Skin of body (tissue), 2 donors: ENCODE results near the gene MAPK6. TPM values are rescaled to one million over a fixed set of nuclear protein-coding genes. Genes with fewer than 3 reads are reported as not detected.
"Not testable (repeated sequence)": the region's sequence is repeated elsewhere in the genome, so short reads cannot be mapped to it uniquely, and the experiment has no call there.

ENCODE experiments used
- DNase-seq: peaks from one replicate; lab custom pipeline; 2025; lab: John Stamatoyannopoulos, UW
- total RNA-seq: library from RNA; depleted of rRNA; stranded (reverse); fragments of >200 nt; gene quantifications from one replicate; pipeline ENCODE4 v1.2.3, GENCODE V29; 2014

The MAPK6 gene
- total RNA-seq, 1 donor from 2014 or later: 36.4 TPM

GRCh38 chr15:52080031-52080430, 61.0 kb downstream of the MAPK6 start:
- no peak for DNase-seq

GRCh38 chr15:52080706-52081392, 61.8 kb downstream of the MAPK6 start:
- no peak for DNase-seq

DNA sequence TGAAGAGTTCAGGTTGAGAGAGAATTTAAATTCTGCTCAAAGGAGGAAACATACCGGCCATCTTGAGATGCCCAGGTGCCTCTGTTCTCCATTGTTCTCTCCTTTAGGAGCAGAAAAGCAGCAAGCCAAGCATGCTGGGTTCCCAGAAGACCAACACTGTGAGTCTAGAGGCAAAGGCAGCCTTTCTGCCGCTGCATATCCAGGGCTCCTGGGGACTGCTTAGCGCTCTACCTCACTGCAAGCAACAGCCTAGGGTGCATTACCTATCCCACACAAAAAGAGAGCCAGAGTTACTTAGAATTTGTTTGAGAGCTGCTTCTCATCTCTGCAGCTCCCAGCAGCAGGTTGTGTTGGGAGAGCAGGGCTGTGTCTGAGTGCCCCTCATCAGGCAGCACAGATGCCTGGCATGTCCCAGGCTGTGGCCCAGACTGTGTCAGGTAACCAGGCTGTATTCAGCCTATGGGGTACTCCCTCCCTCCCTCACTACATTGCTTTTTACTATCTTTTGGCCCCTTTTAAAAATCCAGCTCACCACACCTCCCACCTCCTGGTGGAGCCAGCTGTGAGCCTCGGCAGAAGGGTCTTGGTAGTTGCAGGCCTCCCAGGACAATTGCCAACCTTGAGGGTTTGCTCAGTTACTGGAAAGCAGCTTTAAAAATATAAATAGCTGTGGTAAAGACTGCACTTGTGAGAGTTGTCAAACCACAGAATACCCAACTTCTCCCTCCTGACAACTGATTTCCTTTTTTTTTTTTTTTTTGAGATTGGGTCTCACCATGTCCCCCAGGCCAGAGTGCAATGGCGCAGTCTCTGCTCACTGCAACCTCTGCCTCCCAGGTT, 63.4 kb downstream of the MAPK6 start:
- no peak for DNase-seq

- DNase-seq: not testable (repeated sequence)
Observed at GRCh38 chr15:52083037-52083359, 64.0 kb downstream of the MAPK6 start.

DNA sequence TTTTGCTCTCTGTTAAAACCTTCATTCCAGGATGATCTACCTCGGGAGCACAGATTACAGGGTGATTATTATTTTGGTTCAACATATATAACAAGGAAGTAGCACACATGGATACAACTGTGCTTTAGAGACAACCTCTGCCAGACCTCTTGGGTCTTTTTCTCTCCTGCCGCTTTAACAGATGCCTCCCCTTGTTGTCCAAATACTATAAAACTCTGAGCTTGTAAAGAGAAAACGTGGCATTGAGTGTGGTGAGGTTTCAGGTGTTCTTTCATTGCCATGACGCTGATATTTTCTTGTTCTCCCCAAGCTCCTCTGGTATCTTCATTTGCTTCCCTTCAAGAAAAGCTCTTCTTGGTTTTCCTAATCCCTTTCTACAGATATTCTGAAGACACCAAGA, 64.6 kb downstream of the MAPK6 start:
- DNase-seq: no peak

GRCh38 chr15:52085299-52085698, 66.3 kb downstream of the MAPK6 start:
- no peak for DNase-seq

GRCh38 chr15:52086011-52086786, 67.2 kb downstream of the MAPK6 start:
- no peak for DNase-seq

DNA sequence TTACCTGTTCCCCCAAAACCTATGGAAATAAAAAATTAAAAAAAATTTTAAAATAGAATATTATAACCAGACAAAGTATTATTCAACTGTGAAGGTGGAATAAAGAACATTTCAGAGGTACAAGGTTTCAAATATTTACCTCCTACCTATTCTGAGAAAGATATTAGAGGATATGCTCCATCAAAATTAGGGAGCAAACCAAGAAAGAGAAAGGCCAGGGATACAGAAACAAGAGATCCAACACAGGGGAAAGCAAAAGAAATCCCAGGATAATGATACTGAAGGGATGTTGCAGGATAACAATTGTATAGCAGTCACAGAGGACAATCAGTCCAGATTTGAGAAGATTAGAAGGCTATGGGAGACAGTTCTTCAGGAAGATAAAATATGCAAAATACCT, 71.2 kb downstream of the MAPK6 start:
- DNase-seq: no peak

- no peak for DNase-seq
Observed at GRCh38 chr15:52093167-52093538, 74.1 kb downstream of the MAPK6 start.

DNA sequence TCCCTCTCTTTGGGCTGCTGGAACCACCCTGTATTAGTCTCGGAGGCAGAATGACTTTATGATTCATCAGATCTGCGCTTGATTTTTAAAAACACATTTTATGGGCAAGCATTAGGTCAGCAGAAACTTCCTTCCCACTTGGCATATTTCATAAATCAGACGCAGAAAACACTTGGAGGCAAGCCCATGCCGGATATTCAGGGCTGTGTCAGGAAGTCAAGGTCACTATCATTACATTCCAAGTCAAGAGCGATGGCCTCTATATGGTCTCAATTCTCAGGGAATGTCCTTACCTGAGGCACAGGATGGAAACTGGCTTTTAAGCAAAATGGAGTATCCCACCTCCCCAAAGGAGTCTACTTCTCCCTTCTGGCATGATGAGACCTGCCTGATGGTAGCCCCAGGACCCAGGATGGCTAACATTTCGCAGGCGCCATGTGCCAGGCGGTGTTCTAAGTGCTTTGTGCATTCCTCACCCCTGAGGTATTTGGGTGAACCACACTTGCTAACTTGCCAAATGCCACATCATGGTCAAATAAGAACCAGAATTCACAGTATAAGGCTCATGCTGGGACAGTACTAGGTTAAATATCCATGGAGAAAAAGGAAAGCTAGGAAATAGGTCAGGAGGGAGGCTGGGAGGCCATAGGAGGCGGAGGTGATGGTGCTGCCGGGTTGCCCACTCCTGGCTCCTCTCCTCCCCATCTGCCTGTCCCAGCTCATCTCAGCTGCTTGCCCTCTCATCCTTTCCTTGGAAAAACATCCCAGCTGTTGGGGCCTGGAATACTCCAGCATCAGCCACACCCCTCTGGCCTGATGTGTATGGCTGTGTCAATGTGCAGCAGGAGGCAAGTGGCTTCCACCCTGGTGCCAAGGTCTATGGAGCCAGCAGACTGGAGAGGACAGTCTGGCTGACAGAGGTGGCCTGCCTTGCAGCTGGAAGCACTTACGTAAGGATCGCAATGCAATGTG, 74.8 kb downstream of the MAPK6 start:
- peak; percentile 24 for DNase-seq

- no peak for DNase-seq
Observed at GRCh38 chr15:52094811-52095584, 76.0 kb downstream of the MAPK6 start.

GRCh38 chr15:52095597-52096262, 76.7 kb downstream of the MAPK6 start:
- peak; percentile 45 for DNase-seq

DNA sequence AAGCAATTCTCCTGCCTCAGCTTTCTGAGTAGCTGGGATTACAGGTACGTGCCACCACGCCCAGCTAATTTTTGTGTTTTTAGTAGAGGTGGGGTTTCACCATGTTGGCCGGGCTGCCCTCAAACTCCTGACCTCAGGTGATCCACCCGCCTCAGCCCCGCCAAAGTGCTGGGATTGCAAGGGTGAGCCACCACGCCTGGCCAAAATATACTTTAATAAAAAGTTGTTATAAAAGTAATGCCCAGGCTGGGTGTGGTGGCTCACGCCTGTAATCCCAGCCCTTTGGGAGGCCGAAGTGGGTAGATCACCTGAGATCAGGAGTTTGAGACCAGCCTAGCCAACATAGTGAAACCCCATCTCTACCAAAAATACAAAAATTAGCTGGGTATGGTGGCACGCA, 77.5 kb downstream of the MAPK6 start:
- DNase-seq: not testable (repeated sequence)

GRCh38 chr15:52097180-52097579, 78.2 kb downstream of the MAPK6 start:
- no peak for DNase-seq

DNA sequence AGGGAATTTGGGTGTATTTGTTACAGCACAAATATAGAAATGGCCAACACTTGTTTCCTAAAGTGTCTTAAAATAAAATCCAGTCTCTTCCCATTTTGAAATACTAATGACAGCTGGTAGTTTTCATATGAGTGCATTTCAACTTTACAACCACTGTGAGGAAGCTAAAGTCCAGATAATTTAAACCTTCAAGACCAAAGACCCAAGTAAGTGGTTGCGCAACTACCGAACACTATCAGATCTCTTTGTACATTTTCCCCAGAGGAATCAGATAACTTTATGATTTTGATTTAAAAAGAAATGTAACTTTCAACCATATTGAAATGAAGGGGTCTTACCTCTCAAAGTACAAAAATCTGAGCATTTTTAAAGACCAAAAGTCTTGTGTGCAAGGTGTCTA, 79.3 kb downstream of the MAPK6 start:
- no peak for DNase-seq

- no peak for DNase-seq
Observed at GRCh38 chr15:52099651-52100272, 80.7 kb downstream of the MAPK6 start.

GRCh38 chr15:52100807-52101442, 81.9 kb downstream of the MAPK6 start:
- DNase-seq: no peak

DNA sequence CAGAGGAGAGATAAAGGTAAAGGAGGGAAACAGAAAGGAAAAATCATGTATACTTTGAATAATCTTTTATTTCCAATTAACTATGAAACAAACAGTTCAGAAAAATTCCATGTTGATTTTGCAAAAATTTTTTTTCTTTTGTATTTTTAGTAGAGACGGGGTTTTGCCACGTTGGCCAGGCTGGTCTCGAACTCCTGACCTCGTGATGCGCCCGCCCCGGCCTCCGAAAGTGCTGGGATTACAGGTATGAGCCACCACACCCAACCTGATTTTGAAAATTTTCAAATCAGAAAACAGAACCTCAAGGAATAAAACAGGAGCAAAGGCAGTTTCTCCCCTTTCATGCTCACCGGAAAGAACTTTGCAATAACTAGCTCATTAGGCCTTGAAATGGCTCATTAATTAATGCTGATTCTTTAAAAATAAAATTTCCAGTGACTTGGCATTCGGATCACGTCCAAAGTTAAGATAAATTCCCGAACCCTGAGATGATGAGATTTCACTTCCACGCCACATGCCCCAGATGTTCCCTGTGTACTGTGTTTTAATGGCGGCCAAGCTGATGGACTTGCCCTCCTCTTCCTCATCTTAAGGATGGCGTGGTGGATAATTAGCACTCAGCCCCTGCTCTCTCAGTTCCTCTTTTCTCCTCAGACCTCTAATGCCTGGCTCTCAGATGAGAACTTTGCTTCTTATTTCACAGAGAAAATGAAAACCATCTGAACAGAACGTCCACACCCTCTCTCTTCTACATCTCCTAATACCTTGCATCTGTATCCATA, 82.7 kb downstream of the MAPK6 start:
- DNase-seq: no peak
